Measurements from ENCODE around the gene AKAP13.

Gene AKAP13

GRCh38 chr15:85603160-85603559, 222.8 kb downstream of the AKAP13 start:
- no peaks in the 10 kb centered on the region for H3K9me3 ChIP-seq (replicated peaks in 1 of 2; ENCODE audit: control insufficient read depth in 2 of 2, insufficient read depth in 1 of 2, low read depth in 1 of 2, low read length in 2 of 2)
- H3K4me1 ChIP-seq (ENCODE audit: control insufficient read depth in 2 of 2, insufficient read depth in 1 of 2, low read depth in 1 of 2, low read length in 2 of 2): peaks cover 9 to 18% of the 10 kb centered on the region in 2 donors
- peaks cover 2 to 8% of the 10 kb centered on the region in 2 donors for H3K36me3 ChIP-seq (replicated peaks in 1 of 2; ENCODE audit: control insufficient read depth in 2 of 2, insufficient read depth in 2 of 2, low read length in 2 of 2)
- DNase-seq (ENCODE audit: low spot score): no peak
- H2BK12ac ChIP-seq (ENCODE audit: low read length): no peak overlapping the region
- no peak overlapping the region for H3K27ac ChIP-seq (replicated peaks; ENCODE audit: low read length)
- no peak overlapping the region for H3K4me3 ChIP-seq (ENCODE audit: low read length in 2 of 2)
- no peak overlapping the region for H3K23ac ChIP-seq (ENCODE audit: low read depth, low read length, poor library complexity)
- H3K9ac ChIP-seq (ENCODE audit: low read depth, low read length, poor library complexity): no peak overlapping the region
- H3K27me3 ChIP-seq (ENCODE audit: control insufficient read depth in 3 of 3, insufficient read depth in 3 of 3, low read depth in 1 of 3, low read length in 3 of 3): no peaks in the 10 kb centered on the region
- H3K4me2 ChIP-seq (ENCODE audit: insufficient read depth, low read length, poor library complexity, severe bottlenecking): no peak overlapping the region
- H3K4ac ChIP-seq (ENCODE audit: low read length): no peak overlapping the region
- no peak overlapping the region for H2BK120ac ChIP-seq (ENCODE audit: low read depth, low read length)
- H2BK15ac ChIP-seq (ENCODE audit: low read length): no peak overlapping the region
- H4K8ac ChIP-seq (ENCODE audit: low read depth, low read length): no peak overlapping the region
- H3K18ac ChIP-seq (ENCODE audit: low read length): no peak overlapping the region
- no peak overlapping the region for H3K14ac ChIP-seq (ENCODE audit: low read length)
- H2AK5ac ChIP-seq (ENCODE audit: low read depth, low read length): no peak overlapping the region
- no peaks in the 10 kb centered on the region for H3K79me1 ChIP-seq (ENCODE audit: low read depth, low read length)
- H2AFZ ChIP-seq (ENCODE audit: low read length): no peak overlapping the region
- WGBS, 2 donors (ENCODE audit: extremely low coverage in 2 of 2, insufficient read length in 2 of 2, insufficient replicate concordance in 1 of 2): no CpG with 5 or more reads among the region's 1 CpG
- H2BK5ac ChIP-seq (ENCODE audit: low read length): no peak overlapping the region
- H4K91ac ChIP-seq (ENCODE audit: low read depth, low read length, poor library complexity): no peak overlapping the region

- no peaks in the 10 kb centered on the region for H3K27me3 ChIP-seq (ENCODE audit: control insufficient read depth in 3 of 3, insufficient read depth in 3 of 3, low read depth in 1 of 3, low read length in 3 of 3)
- H3K4me3 ChIP-seq (ENCODE audit: low read length in 2 of 2): no peak overlapping the region
- no peak overlapping the region for H2AK5ac ChIP-seq (ENCODE audit: low read depth, low read length)
- peaks cover 2 to 8% of the 10 kb centered on the region in 2 donors for H3K36me3 ChIP-seq (replicated peaks in 1 of 2; ENCODE audit: control insufficient read depth in 2 of 2, insufficient read depth in 2 of 2, low read length in 2 of 2)
- peaks cover 3 to 14% of the 10 kb centered on the region in 2 donors for H3K4me1 ChIP-seq (ENCODE audit: control insufficient read depth in 2 of 2, insufficient read depth in 1 of 2, low read depth in 1 of 2, low read length in 2 of 2)
- WGBS, 2 donors (ENCODE audit: extremely low coverage in 2 of 2, insufficient read length in 2 of 2, insufficient replicate concordance in 1 of 2): no CpG with 5 or more reads among the region's 2 CpGs
- H3K4ac ChIP-seq (ENCODE audit: low read length): no peak overlapping the region
- no peak overlapping the region for H3K23ac ChIP-seq (ENCODE audit: low read depth, low read length, poor library complexity)
- H2BK120ac ChIP-seq (ENCODE audit: low read depth, low read length): no peak overlapping the region
- no peaks in the 10 kb centered on the region for H3K9me3 ChIP-seq (replicated peaks in 1 of 2; ENCODE audit: control insufficient read depth in 2 of 2, insufficient read depth in 1 of 2, low read depth in 1 of 2, low read length in 2 of 2)
- no peak overlapping the region for H3K27ac ChIP-seq (replicated peaks; ENCODE audit: low read length)
- no peak overlapping the region for H2BK5ac ChIP-seq (ENCODE audit: low read length)
- DNase-seq (ENCODE audit: low spot score): no peak
- H4K8ac ChIP-seq (ENCODE audit: low read depth, low read length): no peak overlapping the region
- H3K14ac ChIP-seq (ENCODE audit: low read length): no peak overlapping the region
- H3K79me1 ChIP-seq (ENCODE audit: low read depth, low read length): no peaks in the 10 kb centered on the region
- H3K18ac ChIP-seq (ENCODE audit: low read length): no peak overlapping the region
- no peak overlapping the region for H4K91ac ChIP-seq (ENCODE audit: low read depth, low read length, poor library complexity)
- H2BK12ac ChIP-seq (ENCODE audit: low read length): no peak overlapping the region
- H2AFZ ChIP-seq (ENCODE audit: low read length): no peak overlapping the region
- no peak overlapping the region for H2BK15ac ChIP-seq (ENCODE audit: low read length)
- no peak overlapping the region for H3K9ac ChIP-seq (ENCODE audit: low read depth, low read length, poor library complexity)
- no peak overlapping the region for H3K4me2 ChIP-seq (ENCODE audit: insufficient read depth, low read length, poor library complexity, severe bottlenecking)
These were observed 223.3 kb downstream of the AKAP13 start for GRCh38 chr15:85603703-85604102.

- no peak overlapping the region for H3K9ac ChIP-seq (ENCODE audit: low read depth, low read length, poor library complexity)
- no peak overlapping the region for H2BK120ac ChIP-seq (ENCODE audit: low read depth, low read length)
- H3K4me1 ChIP-seq (ENCODE audit: control insufficient read depth in 2 of 2, insufficient read depth in 1 of 2, low read depth in 1 of 2, low read length in 2 of 2): peaks cover 0 to 10% of the 10 kb centered on the region in 2 donors
- no peak overlapping the region for H3K4me2 ChIP-seq (ENCODE audit: insufficient read depth, low read length, poor library complexity, severe bottlenecking)
- no peak overlapping the region for H2BK15ac ChIP-seq (ENCODE audit: low read length)
- H3K27me3 ChIP-seq (ENCODE audit: control insufficient read depth in 3 of 3, insufficient read depth in 3 of 3, low read depth in 1 of 3, low read length in 3 of 3): no peaks in the 10 kb centered on the region
- no peak overlapping the region for H2BK5ac ChIP-seq (ENCODE audit: low read length)
- H3K36me3 ChIP-seq (replicated peaks in 1 of 2; ENCODE audit: control insufficient read depth in 2 of 2, insufficient read depth in 2 of 2, low read length in 2 of 2): peaks cover 2 to 8% of the 10 kb centered on the region in 2 donors
- WGBS, 2 donors (ENCODE audit: extremely low coverage in 2 of 2, insufficient read length in 2 of 2, insufficient replicate concordance in 1 of 2): no CpG with 5 or more reads among the region's 3 CpGs
- no peak overlapping the region for H3K4me3 ChIP-seq (ENCODE audit: low read length in 2 of 2)
- no peak overlapping the region for H2AFZ ChIP-seq (ENCODE audit: low read length)
- H3K14ac ChIP-seq (ENCODE audit: low read length): no peak overlapping the region
- H2AK5ac ChIP-seq (ENCODE audit: low read depth, low read length): no peak overlapping the region
- DNase-seq (ENCODE audit: low spot score): no peak
- no peak overlapping the region for H3K23ac ChIP-seq (ENCODE audit: low read depth, low read length, poor library complexity)
- no peak overlapping the region for H3K18ac ChIP-seq (ENCODE audit: low read length)
- H3K27ac ChIP-seq (replicated peaks; ENCODE audit: low read length): no peak overlapping the region
- no peaks in the 10 kb centered on the region for H3K9me3 ChIP-seq (replicated peaks in 1 of 2; ENCODE audit: control insufficient read depth in 2 of 2, insufficient read depth in 1 of 2, low read depth in 1 of 2, low read length in 2 of 2)
- no peak overlapping the region for H2BK12ac ChIP-seq (ENCODE audit: low read length)
- H4K8ac ChIP-seq (ENCODE audit: low read depth, low read length): no peak overlapping the region
- no peak overlapping the region for H3K4ac ChIP-seq (ENCODE audit: low read length)
- no peaks in the 10 kb centered on the region for H3K79me1 ChIP-seq (ENCODE audit: low read depth, low read length)
- H4K91ac ChIP-seq (ENCODE audit: low read depth, low read length, poor library complexity): no peak overlapping the region
These were observed 223.8 kb downstream of the AKAP13 start for GRCh38 chr15:85604194-85604593.

DNA sequence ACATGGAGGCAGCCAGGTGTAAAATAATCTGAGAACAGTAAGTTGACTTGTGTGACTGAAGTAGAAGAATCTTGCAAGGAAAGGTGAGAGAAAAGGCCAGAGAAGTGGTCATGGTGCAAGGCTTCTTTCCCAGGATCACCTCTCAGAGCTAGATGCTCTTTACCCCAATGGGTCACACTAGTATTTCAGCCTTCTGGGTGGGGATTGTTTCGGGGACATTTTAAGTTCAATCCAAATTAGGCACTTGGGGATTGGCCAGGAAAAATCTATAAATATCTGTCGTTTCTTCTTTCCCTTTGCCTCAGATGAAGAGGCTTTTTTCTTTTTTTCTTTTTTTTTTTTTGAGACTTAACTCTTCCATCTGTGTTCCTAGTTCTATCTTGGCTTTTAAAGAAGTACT, 226.3 kb downstream of the AKAP13 start:
- no peak overlapping the region for H3K27ac ChIP-seq (replicated peaks; ENCODE audit: low read length)
- H3K4me1 ChIP-seq (ENCODE audit: control insufficient read depth in 2 of 2, insufficient read depth in 1 of 2, low read depth in 1 of 2, low read length in 2 of 2): peaks cover 0 to 5% of the 10 kb centered on the region in 2 donors
- H3K9me3 ChIP-seq (replicated peaks in 1 of 2; ENCODE audit: control insufficient read depth in 2 of 2, insufficient read depth in 1 of 2, low read depth in 1 of 2, low read length in 2 of 2): no peaks in the 10 kb centered on the region
- H3K9ac ChIP-seq (ENCODE audit: low read depth, low read length, poor library complexity): no peak overlapping the region
- H2AK5ac ChIP-seq (ENCODE audit: low read depth, low read length): no peak overlapping the region
- H3K4me2 ChIP-seq (ENCODE audit: insufficient read depth, low read length, poor library complexity, severe bottlenecking): no peak overlapping the region
- H2AFZ ChIP-seq (ENCODE audit: low read length): no peak overlapping the region
- no CpG with 5 or more reads among the region's 2 CpGs for WGBS, 2 donors (ENCODE audit: extremely low coverage in 2 of 2, insufficient read length in 2 of 2, insufficient replicate concordance in 1 of 2)
- no peak overlapping the region for H2BK15ac ChIP-seq (ENCODE audit: low read length)
- no peaks in the 10 kb centered on the region for H3K27me3 ChIP-seq (ENCODE audit: control insufficient read depth in 3 of 3, insufficient read depth in 3 of 3, low read depth in 1 of 3, low read length in 3 of 3)
- no peak overlapping the region for H3K18ac ChIP-seq (ENCODE audit: low read length)
- no peak overlapping the region for H3K4ac ChIP-seq (ENCODE audit: low read length)
- no peak for DNase-seq (ENCODE audit: low spot score)
- H2BK120ac ChIP-seq (ENCODE audit: low read depth, low read length): no peak overlapping the region
- peaks cover 2 to 8% of the 10 kb centered on the region in 2 donors for H3K36me3 ChIP-seq (replicated peaks in 1 of 2; ENCODE audit: control insufficient read depth in 2 of 2, insufficient read depth in 2 of 2, low read length in 2 of 2)
- no peak overlapping the region for H2BK5ac ChIP-seq (ENCODE audit: low read length)
- no peak overlapping the region for H2BK12ac ChIP-seq (ENCODE audit: low read length)
- no peak overlapping the region for H4K91ac ChIP-seq (ENCODE audit: low read depth, low read length, poor library complexity)
- H4K8ac ChIP-seq (ENCODE audit: low read depth, low read length): no peak overlapping the region
- H3K14ac ChIP-seq (ENCODE audit: low read length): no peak overlapping the region
- no peak overlapping the region for H3K23ac ChIP-seq (ENCODE audit: low read depth, low read length, poor library complexity)
- no peak overlapping the region for H3K4me3 ChIP-seq (ENCODE audit: low read length in 2 of 2)
- H3K79me1 ChIP-seq (ENCODE audit: low read depth, low read length): no peaks in the 10 kb centered on the region

Measured in neuronal stem cell (in vitro differentiated cells).